ENCODE data around the gene PSMC1.
"Not testable (repeated sequence)": the region's sequence is repeated elsewhere in the genome, so short reads cannot be mapped to it uniquely, and the experiment has no call there.

PSMC1 gene

DNA sequence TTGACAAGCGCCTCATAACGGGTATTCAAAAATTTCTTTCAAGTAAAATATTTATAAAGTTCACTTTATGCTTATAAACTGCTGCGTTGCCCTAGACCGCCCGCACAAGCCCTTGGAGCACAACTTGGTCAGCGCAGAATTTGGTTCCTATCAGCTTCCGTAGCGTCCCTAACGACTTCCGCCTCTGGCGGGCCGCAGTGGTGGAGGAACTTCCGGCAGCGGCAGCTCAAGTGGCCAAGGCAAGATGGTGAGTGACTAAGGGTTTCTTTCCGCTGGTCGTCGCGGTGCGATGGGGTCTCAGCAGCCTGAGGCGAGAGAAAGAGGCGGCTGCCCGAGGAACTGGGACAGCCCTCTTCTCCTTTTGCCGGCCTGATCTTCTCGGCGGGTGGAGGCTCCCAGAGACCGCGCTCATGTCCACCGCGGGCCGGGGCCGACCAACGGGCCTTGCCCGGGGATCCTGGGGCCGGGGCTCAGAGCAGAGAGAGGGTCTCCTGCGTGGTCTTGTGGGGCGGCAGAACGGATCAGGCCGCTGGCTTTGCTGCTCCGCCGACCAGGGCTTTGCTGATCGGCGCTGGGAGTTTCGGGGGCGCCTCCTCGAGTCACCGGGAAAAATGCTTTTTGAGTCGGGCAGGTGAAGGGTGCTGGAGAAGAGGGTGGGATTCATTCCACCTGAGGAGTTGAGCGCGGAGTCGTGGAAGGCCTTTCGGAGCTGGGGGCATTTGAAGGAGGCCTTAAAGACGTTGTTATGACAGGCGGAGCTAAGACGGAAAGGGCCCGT is at the start of gene PSMC1:
Gene PSMC1 (plus strand): TSS at position 200 of the 778 bp plus-strand sequence. CDS start 45 bp downstream, at position 245.
- Histone ChIP-seq H3K9ac (ENCODE audit: low read length) (peak within 1 kb of the TSS; percentile 92), H3K27ac (ENCODE audit: low read length) (peak within 1 kb of the TSS; percentile 41), H3K4me1 (ENCODE audit: low read length) (peaks cover 12% of the 10 kb centered on the region; the same call in 1 of the 2 replicates), H3K27me3 (ENCODE audit: low read depth, low read length) (no peaks in the 10 kb centered on the region), H3K79me2 (ENCODE audit: low read length) (peaks cover 32% of the 10 kb centered on the region), H3K36me3 (replicated peaks; ENCODE audit: low read depth, low read length) (peaks cover 24% of the 10 kb centered on the region), H4K20me1 (ENCODE audit: insufficient read depth, low read length) (peaks cover 16% of the 10 kb centered on the region), H3K4me3 (ENCODE audit: low read length) (peak within 1 kb of the TSS; percentile 99), H3K4me2 (ENCODE audit: low read length) (peak within 1 kb of the TSS; percentile 99), H3K9me3 (ENCODE audit: insufficient read depth, low read length) (no peaks in the 10 kb centered on the region), H2AFZ (ENCODE audit: low read depth, low read length) (peak within 1 kb of the TSS; percentile 87)
- TF ChIP-seq, protein P1, sequence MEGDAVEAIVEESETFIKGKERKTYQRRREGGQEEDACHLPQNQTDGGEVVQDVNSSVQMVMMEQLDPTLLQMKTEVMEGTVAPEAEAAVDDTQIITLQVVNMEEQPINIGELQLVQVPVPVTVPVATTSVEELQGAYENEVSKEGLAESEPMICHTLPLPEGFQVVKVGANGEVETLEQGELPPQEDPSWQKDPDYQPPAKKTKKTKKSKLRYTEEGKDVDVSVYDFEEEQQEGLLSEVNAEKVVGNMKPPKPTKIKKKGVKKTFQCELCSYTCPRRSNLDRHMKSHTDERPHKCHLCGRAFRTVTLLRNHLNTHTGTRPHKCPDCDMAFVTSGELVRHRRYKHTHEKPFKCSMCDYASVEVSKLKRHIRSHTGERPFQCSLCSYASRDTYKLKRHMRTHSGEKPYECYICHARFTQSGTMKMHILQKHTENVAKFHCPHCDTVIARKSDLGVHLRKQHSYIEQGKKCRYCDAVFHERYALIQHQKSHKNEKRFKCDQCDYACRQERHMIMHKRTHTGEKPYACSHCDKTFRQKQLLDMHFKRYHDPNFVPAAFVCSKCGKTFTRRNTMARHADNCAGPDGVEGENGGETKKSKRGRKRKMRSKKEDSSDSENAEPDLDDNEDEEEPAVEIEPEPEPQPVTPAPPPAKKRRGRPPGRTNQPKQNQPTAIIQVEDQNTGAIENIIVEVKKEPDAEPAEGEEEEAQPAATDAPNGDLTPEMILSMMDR (IDR thresholded peaks at IDR 0.05; ENCODE audit: low read depth, low read length), result no peak
- no peak for TF ChIP-seq EZH2phosphoT487 (IDR thresholded peaks at IDR 0.05; ENCODE audit: low read depth)

DNA sequence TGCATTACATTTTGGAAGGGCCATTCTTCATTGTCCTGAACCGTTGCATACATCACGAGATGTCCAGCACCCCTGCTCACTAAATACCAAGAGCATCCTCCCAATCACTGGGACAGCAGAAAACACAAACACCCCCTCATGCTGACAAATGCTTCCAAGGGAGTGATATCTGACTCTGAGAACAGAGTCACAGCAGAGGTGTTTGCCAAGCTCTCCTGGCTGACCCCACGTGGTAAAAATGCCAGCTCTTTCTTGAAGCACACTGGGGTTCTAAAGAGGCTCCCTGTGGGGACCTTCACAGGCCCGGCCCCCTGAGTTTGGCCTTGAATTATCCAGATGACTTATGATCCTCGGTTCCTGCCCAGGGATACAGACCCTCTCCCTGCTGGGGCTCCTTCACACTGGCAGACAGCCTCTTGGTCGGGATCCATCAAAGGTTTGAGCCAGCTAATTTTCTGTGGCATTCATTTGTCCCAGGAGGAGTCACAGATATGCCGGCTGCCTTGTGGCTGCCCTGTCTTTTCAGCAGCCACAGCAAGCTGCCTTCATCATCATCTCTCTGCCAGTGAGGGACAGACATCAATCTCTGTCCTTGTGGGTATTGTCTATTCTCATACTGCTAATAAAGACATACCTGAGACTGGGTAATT is 43.1 kb upstream of the PSMC1 start:
- H3K36me3 ChIP-seq (replicated peaks; ENCODE audit: low read depth, low read length), result no peaks in the 10 kb centered on the region
- no peaks in the 10 kb centered on the region for H4K20me1 ChIP-seq (ENCODE audit: insufficient read depth, low read length)
- H2AFZ ChIP-seq (ENCODE audit: low read depth, low read length), result no peak overlapping the region
- no peak overlapping the region for H3K9ac ChIP-seq (ENCODE audit: low read length)
- TF ChIP-seq, protein P1 (IDR thresholded peaks at IDR 0.05; ENCODE audit: low read depth, low read length), result no peak
- H3K4me1 ChIP-seq (ENCODE audit: low read length), result peaks cover 8% of the 10 kb centered on the region
- H3K27me3 ChIP-seq (ENCODE audit: low read depth, low read length), result no peaks in the 10 kb centered on the region
- no peak overlapping the region for H3K4me3 ChIP-seq (ENCODE audit: low read length)
- no peak overlapping the region for H3K4me2 ChIP-seq (ENCODE audit: low read length)
- no peak overlapping the region for H3K27ac ChIP-seq (ENCODE audit: low read length)
- no peaks in the 10 kb centered on the region for H3K79me2 ChIP-seq (ENCODE audit: low read length)
- no peaks in the 10 kb centered on the region for H3K9me3 ChIP-seq (ENCODE audit: insufficient read depth, low read length)

DNA sequence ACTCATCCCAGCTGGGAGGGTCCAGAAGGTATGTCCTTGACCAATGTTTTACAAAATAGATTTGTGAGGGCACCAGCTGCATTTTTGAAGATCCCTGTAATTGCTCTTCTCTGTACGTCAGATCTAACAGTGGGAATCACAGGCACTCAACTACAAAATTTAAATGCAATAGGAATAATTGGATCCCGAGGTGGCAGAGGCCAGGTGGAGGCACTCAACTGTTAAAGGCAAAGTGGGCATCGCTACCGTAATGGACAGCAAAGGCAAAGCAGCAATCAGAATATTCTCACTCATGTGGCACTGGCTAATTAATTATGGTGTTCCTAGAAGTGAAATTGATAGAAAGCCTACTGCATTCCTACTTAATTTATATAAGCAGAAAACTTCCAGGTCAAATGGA is 27.9 kb upstream of the PSMC1 start:
- no peaks in the 10 kb centered on the region for H3K9me3 ChIP-seq (ENCODE audit: insufficient read depth, low read length)
- H3K4me3 ChIP-seq (ENCODE audit: low read length), result no peak overlapping the region
- H3K27me3 ChIP-seq (ENCODE audit: low read depth, low read length), result peaks cover 4% of the 10 kb centered on the region; the same call in 1 of the 2 replicates
- H3K79me2 ChIP-seq (ENCODE audit: low read length), result no peaks in the 10 kb centered on the region
- H3K9ac ChIP-seq (ENCODE audit: low read length), result no peak overlapping the region
- H4K20me1 ChIP-seq (ENCODE audit: insufficient read depth, low read length), result no peaks in the 10 kb centered on the region
- no peak overlapping the region for H2AFZ ChIP-seq (ENCODE audit: low read depth, low read length)
- TF ChIP-seq EZH2phosphoT487 (IDR thresholded peaks at IDR 0.05; ENCODE audit: low read depth), result no peak
- TF ChIP-seq, protein P1 (IDR thresholded peaks at IDR 0.05; ENCODE audit: low read depth, low read length), result no peak
- H3K4me1 ChIP-seq (ENCODE audit: low read length), result no peaks in the 10 kb centered on the region
- H3K4me2 ChIP-seq (ENCODE audit: low read length), result no peak overlapping the region
- no peak overlapping the region for H3K27ac ChIP-seq (ENCODE audit: low read length)
- no peaks in the 10 kb centered on the region for H3K36me3 ChIP-seq (replicated peaks; ENCODE audit: low read depth, low read length)

DNA sequence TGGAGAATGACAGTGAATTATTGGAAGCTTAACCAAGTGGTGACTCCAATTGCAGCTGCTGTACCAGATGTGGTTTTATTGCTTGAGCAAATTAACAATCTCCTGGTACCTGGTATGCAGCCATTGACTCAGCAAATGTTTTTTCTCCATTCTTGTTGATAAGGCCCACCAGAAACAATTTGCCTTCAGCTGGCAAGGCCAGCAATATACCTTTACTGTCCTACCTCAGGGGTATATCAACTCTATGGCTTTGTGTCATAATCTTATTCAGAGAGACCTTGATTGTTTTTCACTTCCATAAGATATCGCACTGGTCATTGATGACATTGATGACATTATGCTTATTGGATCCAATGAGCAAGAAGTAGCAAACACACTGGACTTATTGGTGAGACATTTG is 26.4 kb upstream of the PSMC1 start:
- H3K4me2 ChIP-seq (ENCODE audit: low read length); H3K27me3 ChIP-seq (ENCODE audit: low read depth, low read length); H4K20me1 ChIP-seq (ENCODE audit: insufficient read depth, low read length); H3K36me3 ChIP-seq (replicated peaks; ENCODE audit: low read depth, low read length); H2AFZ ChIP-seq (ENCODE audit: low read depth, low read length); H3K79me2 ChIP-seq (ENCODE audit: low read length); H3K4me3 ChIP-seq (ENCODE audit: low read length); H3K9me3 ChIP-seq (ENCODE audit: insufficient read depth, low read length); H3K9ac ChIP-seq (ENCODE audit: low read length); H3K4me1 ChIP-seq (ENCODE audit: low read length); H3K27ac ChIP-seq (ENCODE audit: low read length): not testable (repeated sequence)

Measured in OCI-LY3 (cell line).